Caco-2 (cell line): Measurements from ENCODE around the gene PARD3B. TPM values are rescaled to one million over a fixed set of nuclear protein-coding genes. Genes with fewer than 3 reads are reported as not detected.

Experiments used
- BruUV-seq: library from RNA; stranded (reverse); fragments of 400-500 nt; replicated peaks from 2 replicates; lab custom pipeline; 2021; lab: Mats Ljungman, UMichigan
- CTCF ChIA-PET: fragments of 300-600 bp; sonication (Branson Sonifier 250); formaldehyde crosslinking; loops from one replicate; lab custom pipeline; 2022; ENCODE audit warnings: antibody characterized with exemption; lab: Charles Lee
- POLR2A ChIA-PET: fragments of 300-600 bp; sonication (Branson Sonifier 250); formaldehyde crosslinking; loops from one replicate; lab custom pipeline; 2022; ENCODE audit warnings: antibody characterized with exemption; lab: Charles Lee
- DNase-seq, 2 experiments: peaks; one replicate each; pipeline versions ENCODE4 v3.0.0 to v3.0.0-alpha.2; 2020 to 2022
- H3K27me3 ChIP-seq: replicated peaks from 2 replicates; pipeline ENCODE4 v1.6.0; 2011; ENCODE audit warnings: low read length; ENCODE audit not compliant: control insufficient read depth, insufficient read depth
- H3K36me3 ChIP-seq: 2 replicates; pipeline ENCODE4 v1.5.1; 2011; ENCODE audit warnings: low read length; ENCODE audit not compliant: control insufficient read depth, insufficient read depth
- H3K4me1 ChIP-seq: fragments of 250-450 bp; sonication (Bioruptor Pico); 2 replicates; pipeline ENCODE4 v1.5.1; 2020; ENCODE audit warnings: mild to moderate bottlenecking
- H3K4me3 ChIP-seq: 2 replicates; pipeline ENCODE4 v1.5.1; 2011; ENCODE audit warnings: low read depth, mild to moderate bottlenecking, control low read depth, low read length
- H3K9me3 ChIP-seq: fragments of 250-450 bp; sonication (Bioruptor Pico); 2 replicates; pipeline ENCODE4 v1.5.1; 2020; ENCODE audit warnings: mild to moderate bottlenecking, moderate library complexity
- H3K27ac Mint-ChIP-seq: one replicate; pipeline ENCODE4 v1.8.0; 2022; ENCODE audit warnings: mixed read lengths; ENCODE audit not compliant: unreplicated experiment
- H3K27me3 Mint-ChIP-seq: one replicate; pipeline ENCODE4 v1.8.0; 2022; ENCODE audit warnings: mixed read lengths; ENCODE audit not compliant: insufficient read depth, unreplicated experiment
- H3K36me3 Mint-ChIP-seq: one replicate; pipeline ENCODE4 v1.8.0; 2022; ENCODE audit warnings: mild to moderate bottlenecking, mixed read lengths; ENCODE audit not compliant: insufficient read depth, unreplicated experiment
- H3K4me1 Mint-ChIP-seq: one replicate; pipeline ENCODE4 v1.8.0; 2022; ENCODE audit warnings: low read depth, mixed read lengths; ENCODE audit not compliant: unreplicated experiment
- H3K4me3 Mint-ChIP-seq: one replicate; pipeline ENCODE4 v1.8.0; 2022; ENCODE audit warnings: mild to moderate bottlenecking, moderate library complexity, mixed read lengths; ENCODE audit not compliant: unreplicated experiment
- H3K9me3 Mint-ChIP-seq: one replicate; pipeline ENCODE4 v1.8.0; 2022; ENCODE audit warnings: mixed read lengths; ENCODE audit not compliant: unreplicated experiment
- CTCF ChIP-seq, 2 experiments: fragments of 200-600 bp in 1 of 2; IDR thresholded peaks; 1 replicate in 1 of 2; 2 replicates in 1 of 2; pipeline versions ENCODE4 v1.5.1 to v1.8.0; 2011 to 2022; ENCODE audit warnings: antibody characterized with exemption in 1 of 2, control low read depth in 1 of 2, inconsistent platforms in 1 of 2, low read depth in 1 of 2, low read length in 1 of 2, mild to moderate bottlenecking in 1 of 2, moderate library complexity in 1 of 2; ENCODE audit not compliant: insufficient read depth in 1 of 2, severe bottlenecking in 1 of 2, unreplicated experiment in 1 of 2
- intact Hi-C: fragments of 100-400 bp; cut with micrococcal nuclease; formaldehyde crosslinking; loops from one replicate; pipeline ENCODE4 v1.10.0; 2022; ENCODE audit not compliant: unreplicated experiment
- total RNA-seq: library from RNA; stranded (reverse); gene quantifications from 2 replicates; pipeline ENCODE4 v1.2.3, GENCODE V29; 2022

The PARD3B gene
- total RNA-seq, 1 experiment from 2014 or later, result 68.9 TPM

GRCh38 chr2:205409411-205409810, 864.1 kb downstream of the PARD3B start:
- H3K4me1 ChIP-seq, result peaks cover 6% of the 10 kb centered on the region
- ChIA-PET POLR2A (no interaction called here), CTCF (no interaction called here)
- H3K4me3 ChIP-seq, result no peak overlapping the region
- TF ChIP-seq CTCF (IDR thresholded peaks at IDR 0.05; ENCODE audit: insufficient read depth in 1 of 2, low read depth in 1 of 2, low read length in 1 of 2, severe bottlenecking in 1 of 2, unreplicated experiment in 1 of 2), result no peak
- Mint-ChIP-seq H3K27ac (no peak overlapping the region), H3K27me3 (no peaks in the 10 kb centered on the region), H3K9me3 (no peaks in the 10 kb centered on the region), H3K36me3 (no peaks in the 10 kb centered on the region), H3K4me1 (no peaks in the 10 kb centered on the region), H3K4me3 (no peak overlapping the region)
- no peaks in the 10 kb centered on the region for H3K9me3 ChIP-seq
- intact Hi-C loops, result no loop called here
- H3K27me3 ChIP-seq, result no peaks in the 10 kb centered on the region
- BruUV-seq, result no TSS peak
- no peaks in the 10 kb centered on the region for H3K36me3 ChIP-seq
- no peak for DNase-seq

GRCh38 chr2:205411558-205411957, 866.3 kb downstream of the PARD3B start:
- Mint-ChIP-seq H3K9me3 (no peaks in the 10 kb centered on the region), H3K36me3 (no peaks in the 10 kb centered on the region), H3K27ac (no peak overlapping the region), H3K4me1 (no peaks in the 10 kb centered on the region), H3K4me3 (no peak overlapping the region), H3K27me3 (no peaks in the 10 kb centered on the region)
- intact Hi-C loops, result no loop called here
- POLR2A ChIA-PET, result no interaction called here
- Histone ChIP-seq H3K9me3 (no peaks in the 10 kb centered on the region), H3K27me3 (no peaks in the 10 kb centered on the region), H3K36me3 (no peaks in the 10 kb centered on the region), H3K4me1 (no peaks in the 10 kb centered on the region), H3K4me3 (no peak overlapping the region)
- CTCF ChIA-PET, result no interaction called here
- no peak for TF ChIP-seq CTCF (IDR thresholded peaks at IDR 0.05; ENCODE audit: insufficient read depth in 1 of 2, low read depth in 1 of 2, low read length in 1 of 2, severe bottlenecking in 1 of 2, unreplicated experiment in 1 of 2)
- no peak for DNase-seq
- BruUV-seq, result no TSS peak

- peaks cover 17% of the 10 kb centered on the region for H3K9me3 Mint-ChIP-seq
- peaks cover 35% of the 10 kb centered on the region for H3K4me1 Mint-ChIP-seq
- BruUV-seq, result no TSS peak
- Histone ChIP-seq H3K4me3 (no peak overlapping the region), H3K36me3 (no peaks in the 10 kb centered on the region), H3K4me1 (peaks cover 35% of the 10 kb centered on the region), H3K27me3 (no peaks in the 10 kb centered on the region), H3K9me3 (no peaks in the 10 kb centered on the region)
- peak overlapping the region; percentile 84 for H3K27ac Mint-ChIP-seq
- peak overlapping the region; percentile 25 for H3K4me3 Mint-ChIP-seq
- ChIA-PET CTCF (no interaction called here), POLR2A (no interaction called here)
- no peaks in the 10 kb centered on the region for H3K27me3 Mint-ChIP-seq
- intact Hi-C loops, result loop anchor here (1.0 to 5.0 kb wide), 3 partner anchors 23 to 58 kb away; no protein-coding TSS in a partner anchor
- no peak for TF ChIP-seq CTCF (IDR thresholded peaks at IDR 0.05; ENCODE audit: insufficient read depth in 1 of 2, low read depth in 1 of 2, low read length in 1 of 2, severe bottlenecking in 1 of 2, unreplicated experiment in 1 of 2)
- peaks cover 10% of the 10 kb centered on the region for H3K36me3 Mint-ChIP-seq
- peak; percentile 62 to 66 for DNase-seq
These were observed 879.1 kb downstream of the PARD3B start for GRCh38 chr2:205424326-205424725.
